ENCODE data around the gene YWHAG.
"Not testable (repeated sequence)": the region's sequence is repeated elsewhere in the genome, so short reads cannot be mapped to it uniquely, and the experiment has no call there.

YWHAG gene

GRCh38 chr7:76358481-76359110, at the start of gene YWHAG:
YWHAG (minus strand) TSS chr7:76358991; CDS start chr7:76358808, 183 bp downstream.
- peak within 1 kb of the TSS; percentile 83 to 98 for H3K4me3 ChIP-seq (ENCODE audit: low read depth in 1 of 2, low read length in 2 of 2)
- peak within 1 kb of the TSS; percentile 95 to 98 for H3K9ac ChIP-seq (ENCODE audit: low read depth in 1 of 2, low read length in 2 of 2)
- no peaks in the 10 kb centered on the region for H3K27me3 ChIP-seq (ENCODE audit: control insufficient read depth in 1 of 2, insufficient read depth in 2 of 2, low read length in 2 of 2)
- H3K9me3 ChIP-seq (ENCODE audit: control insufficient read depth in 1 of 2, low read length in 2 of 2), result no peaks in the 10 kb centered on the region
- peak within 1 kb of the TSS; percentile 99 for H3K27ac ChIP-seq (ENCODE audit: low read depth, low read length)
- H3K36me3 ChIP-seq (ENCODE audit: control insufficient read depth in 1 of 2, insufficient read depth in 2 of 2, low read length in 2 of 2), result peaks cover 0 to 5% of the 10 kb centered on the region in 2 donors
- H3K4me1 ChIP-seq (ENCODE audit: control insufficient read depth in 1 of 2, insufficient read depth in 2 of 2, low read length in 2 of 2), result peaks cover 23 to 27% of the 10 kb centered on the region in 2 donors

GRCh38 chr7:76408121-76408560, 49.4 kb upstream of the YWHAG start:
- Histone ChIP-seq H3K4me3 (ENCODE audit: low read depth in 1 of 2, low read length in 2 of 2) (no peak overlapping the region), H3K27me3 (ENCODE audit: control insufficient read depth in 1 of 2, insufficient read depth in 2 of 2, low read length in 2 of 2) (no peaks in the 10 kb centered on the region), H3K27ac (ENCODE audit: low read depth, low read length) (no peak overlapping the region), H3K9me3 (ENCODE audit: control insufficient read depth in 1 of 2, low read length in 2 of 2) (no peaks in the 10 kb centered on the region), H3K4me1 (ENCODE audit: control insufficient read depth in 1 of 2, insufficient read depth in 2 of 2, low read length in 2 of 2) (peaks cover 0 to 5% of the 10 kb centered on the region in 2 donors), H3K9ac (ENCODE audit: low read depth in 1 of 2, low read length in 2 of 2) (no peak overlapping the region), H3K36me3 (ENCODE audit: control insufficient read depth in 1 of 2, insufficient read depth in 2 of 2, low read length in 2 of 2) (no peaks in the 10 kb centered on the region)

GRCh38 chr7:76407718-76408117, 48.9 kb upstream of the YWHAG start:
- Histone ChIP-seq H3K4me1 (ENCODE audit: control insufficient read depth in 1 of 2, insufficient read depth in 2 of 2, low read length in 2 of 2) (peaks cover 0 to 5% of the 10 kb centered on the region in 2 donors), H3K9ac (ENCODE audit: low read depth in 1 of 2, low read length in 2 of 2) (no peak overlapping the region), H3K36me3 (ENCODE audit: control insufficient read depth in 1 of 2, insufficient read depth in 2 of 2, low read length in 2 of 2) (no peaks in the 10 kb centered on the region), H3K27me3 (ENCODE audit: control insufficient read depth in 1 of 2, insufficient read depth in 2 of 2, low read length in 2 of 2) (no peaks in the 10 kb centered on the region), H3K4me3 (ENCODE audit: low read depth in 1 of 2, low read length in 2 of 2) (no peak overlapping the region), H3K27ac (ENCODE audit: low read depth, low read length) (no peak overlapping the region), H3K9me3 (ENCODE audit: control insufficient read depth in 1 of 2, low read length in 2 of 2) (no peaks in the 10 kb centered on the region)

GRCh38 chr7:76405738-76406137, 46.9 kb upstream of the YWHAG start:
- H3K27ac ChIP-seq (ENCODE audit: low read depth, low read length), result no peak overlapping the region
- H3K9me3 ChIP-seq (ENCODE audit: control insufficient read depth in 1 of 2, low read length in 2 of 2), result no peaks in the 10 kb centered on the region
- H3K9ac ChIP-seq (ENCODE audit: low read depth in 1 of 2, low read length in 2 of 2), result no peak overlapping the region
- H3K27me3 ChIP-seq (ENCODE audit: control insufficient read depth in 1 of 2, insufficient read depth in 2 of 2, low read length in 2 of 2), result no peaks in the 10 kb centered on the region
- no peaks in the 10 kb centered on the region for H3K36me3 ChIP-seq (ENCODE audit: control insufficient read depth in 1 of 2, insufficient read depth in 2 of 2, low read length in 2 of 2)
- H3K4me3 ChIP-seq (ENCODE audit: low read depth in 1 of 2, low read length in 2 of 2), result no peak overlapping the region
- peaks cover 0 to 5% of the 10 kb centered on the region in 2 donors for H3K4me1 ChIP-seq (ENCODE audit: control insufficient read depth in 1 of 2, insufficient read depth in 2 of 2, low read length in 2 of 2)

GRCh38 chr7:76403780-76404494, 45.1 kb upstream of the YWHAG start:
- no peaks in the 10 kb centered on the region for H3K36me3 ChIP-seq (ENCODE audit: control insufficient read depth in 1 of 2, insufficient read depth in 2 of 2, low read length in 2 of 2)
- no peak overlapping the region for H3K9ac ChIP-seq (ENCODE audit: low read depth in 1 of 2, low read length in 2 of 2)
- H3K4me1 ChIP-seq (ENCODE audit: control insufficient read depth in 1 of 2, insufficient read depth in 2 of 2, low read length in 2 of 2), result peaks cover 0 to 5% of the 10 kb centered on the region in 2 donors
- H3K27ac ChIP-seq (ENCODE audit: low read depth, low read length), result no peak overlapping the region
- no peaks in the 10 kb centered on the region for H3K9me3 ChIP-seq (ENCODE audit: control insufficient read depth in 1 of 2, low read length in 2 of 2)
- H3K27me3 ChIP-seq (ENCODE audit: control insufficient read depth in 1 of 2, insufficient read depth in 2 of 2, low read length in 2 of 2), result no peaks in the 10 kb centered on the region
- no peak overlapping the region for H3K4me3 ChIP-seq (ENCODE audit: low read depth in 1 of 2, low read length in 2 of 2)

- not testable (repeated sequence) for H3K9ac ChIP-seq (ENCODE audit: low read depth in 1 of 2, low read length in 2 of 2); H3K9me3 ChIP-seq (ENCODE audit: control insufficient read depth in 1 of 2, low read length in 2 of 2); H3K4me1 ChIP-seq (ENCODE audit: control insufficient read depth in 1 of 2, insufficient read depth in 2 of 2, low read length in 2 of 2); H3K27me3 ChIP-seq (ENCODE audit: control insufficient read depth in 1 of 2, insufficient read depth in 2 of 2, low read length in 2 of 2); H3K4me3 ChIP-seq (ENCODE audit: low read depth in 1 of 2, low read length in 2 of 2); H3K27ac ChIP-seq (ENCODE audit: low read depth, low read length); H3K36me3 ChIP-seq (ENCODE audit: control insufficient read depth in 1 of 2, insufficient read depth in 2 of 2, low read length in 2 of 2)
Measured at GRCh38 chr7:76403097-76403496, 44.3 kb upstream of the YWHAG start.

- Histone ChIP-seq H3K4me1 (ENCODE audit: control insufficient read depth in 1 of 2, insufficient read depth in 2 of 2, low read length in 2 of 2) (peaks cover 16 to 20% of the 10 kb centered on the region in 2 donors), H3K9me3 (ENCODE audit: control insufficient read depth in 1 of 2, low read length in 2 of 2) (no peaks in the 10 kb centered on the region), H3K4me3 (ENCODE audit: low read depth in 1 of 2, low read length in 2 of 2) (no peak overlapping the region), H3K36me3 (ENCODE audit: control insufficient read depth in 1 of 2, insufficient read depth in 2 of 2, low read length in 2 of 2) (no peaks in the 10 kb centered on the region), H3K27ac (ENCODE audit: low read depth, low read length) (no peak overlapping the region), H3K9ac (ENCODE audit: low read depth in 1 of 2, low read length in 2 of 2) (no peak overlapping the region), H3K27me3 (ENCODE audit: control insufficient read depth in 1 of 2, insufficient read depth in 2 of 2, low read length in 2 of 2) (no peaks in the 10 kb centered on the region)
Measured at GRCh38 chr7:76400248-76400647, 41.5 kb upstream of the YWHAG start.

GRCh38 chr7:76397409-76398183, 38.8 kb upstream of the YWHAG start:
- H3K4me1 ChIP-seq (ENCODE audit: control insufficient read depth in 1 of 2, insufficient read depth in 2 of 2, low read length in 2 of 2), result peaks cover 17 to 19% of the 10 kb centered on the region in 2 donors
- no peaks in the 10 kb centered on the region for H3K9me3 ChIP-seq (ENCODE audit: control insufficient read depth in 1 of 2, low read length in 2 of 2)
- no peaks in the 10 kb centered on the region for H3K27me3 ChIP-seq (ENCODE audit: control insufficient read depth in 1 of 2, insufficient read depth in 2 of 2, low read length in 2 of 2)
- H3K9ac ChIP-seq (ENCODE audit: low read depth in 1 of 2, low read length in 2 of 2), result peak overlapping the region; percentile 68 to 79
- H3K4me3 ChIP-seq (ENCODE audit: low read depth in 1 of 2, low read length in 2 of 2), result peak overlapping the region; percentile 70 to 83
- H3K36me3 ChIP-seq (ENCODE audit: control insufficient read depth in 1 of 2, insufficient read depth in 2 of 2, low read length in 2 of 2), result no peaks in the 10 kb centered on the region
- H3K27ac ChIP-seq (ENCODE audit: low read depth, low read length), result no peak overlapping the region

- Histone ChIP-seq H3K27ac (ENCODE audit: low read depth, low read length) (no peak overlapping the region), H3K36me3 (ENCODE audit: control insufficient read depth in 1 of 2, insufficient read depth in 2 of 2, low read length in 2 of 2) (no peaks in the 10 kb centered on the region), H3K9me3 (ENCODE audit: control insufficient read depth in 1 of 2, low read length in 2 of 2) (no peaks in the 10 kb centered on the region), H3K4me1 (ENCODE audit: control insufficient read depth in 1 of 2, insufficient read depth in 2 of 2, low read length in 2 of 2) (peaks cover 18 to 21% of the 10 kb centered on the region in 2 donors), H3K27me3 (ENCODE audit: control insufficient read depth in 1 of 2, insufficient read depth in 2 of 2, low read length in 2 of 2) (no peaks in the 10 kb centered on the region), H3K4me3 (ENCODE audit: low read depth in 1 of 2, low read length in 2 of 2) (peak overlapping the region; percentile 70 to 83), H3K9ac (ENCODE audit: low read depth in 1 of 2, low read length in 2 of 2) (peak overlapping the region in 1 of 2 donors; percentile 68)
Measured at GRCh38 chr7:76396864-76397263, 38.1 kb upstream of the YWHAG start.
